ENCODE results near the gene TIGD7. TPM values are rescaled to one million over a fixed set of nuclear protein-coding genes. Genes with fewer than 3 reads are reported as not detected.

The TIGD7 gene
- polyA plus RNA-seq, 1 experiment = 5.3 TPM

DNA sequence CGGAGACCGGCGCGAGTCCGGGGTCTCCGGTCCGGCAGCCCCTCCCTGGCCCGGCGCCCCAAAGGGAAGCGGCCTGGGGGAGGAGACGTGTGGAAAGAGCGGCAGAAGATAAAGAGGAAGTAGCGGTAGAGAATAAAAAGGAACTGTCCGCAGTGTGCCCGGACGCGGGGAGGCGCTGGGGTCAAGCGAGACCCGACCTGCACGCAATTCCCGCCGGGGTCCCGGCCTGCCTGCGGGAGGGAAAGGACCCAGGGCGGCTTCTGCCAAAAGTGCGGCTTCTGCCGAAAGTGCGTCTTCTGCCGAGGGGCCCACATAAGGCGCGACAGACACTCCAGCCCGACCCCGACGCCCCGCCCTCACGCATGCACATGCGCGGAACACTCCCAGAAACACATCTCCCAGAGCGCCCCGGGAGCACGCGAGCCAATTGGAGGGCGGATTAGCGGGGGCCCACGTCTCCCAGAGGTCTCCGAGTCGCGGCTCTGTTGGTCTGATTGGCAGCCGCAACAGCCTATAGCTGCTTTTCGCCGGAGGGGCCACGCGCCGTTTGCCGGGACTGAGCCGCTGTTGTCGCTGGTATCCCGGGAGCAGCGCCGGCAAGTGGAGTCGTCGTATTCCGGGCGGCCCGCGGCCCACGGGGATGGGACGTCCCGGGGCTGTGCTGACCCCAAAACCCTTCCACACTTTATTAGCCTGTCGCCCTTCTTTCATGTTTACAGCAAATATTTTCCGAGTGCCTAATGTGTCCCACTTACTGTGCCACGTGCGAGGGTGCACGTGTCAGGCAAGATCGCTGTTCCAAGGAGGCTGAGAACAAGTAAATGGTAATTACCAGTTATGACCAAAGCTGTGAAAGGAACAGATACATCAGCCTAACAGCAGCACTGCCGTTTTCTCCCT, 40.8 kb downstream of the TIGD7 start:
- ChIA-PET CTCF (interaction anchor here (0.6 kb wide), 2 partner anchors 8 to 38 kb away, joined by 3 read pairs; no protein-coding TSS in a partner anchor), POLR2A (interaction anchor here (1.4 kb wide), 1 partner anchor 18 kb away, joined by 22 read pairs; the partner anchor contains the start of gene ZNF263)
- peaks cover 5% of the 10 kb centered on the region; the same call in 1 of the 2 replicates for H3K9me3 ChIP-seq (ENCODE audit: control insufficient read depth, insufficient read depth, low read length)
- peak; percentile 39 for TF ChIP-seq CTCF (IDR thresholded peaks at IDR 0.05; ENCODE audit: low read depth, low read length)
- H3K27ac ChIP-seq (ENCODE audit: low read depth, low read length) = peak overlapping the region; percentile 91
- peak overlapping the region; percentile 84 for H3K4me3 ChIP-seq (ENCODE audit: low read depth, low read length)
- DNase-seq (ENCODE audit: low read depth, low spot score) = peak; percentile 94
- H3K27me3 ChIP-seq (ENCODE audit: control insufficient read depth, insufficient read depth, low read length) = no peaks in the 10 kb centered on the region

DNA sequence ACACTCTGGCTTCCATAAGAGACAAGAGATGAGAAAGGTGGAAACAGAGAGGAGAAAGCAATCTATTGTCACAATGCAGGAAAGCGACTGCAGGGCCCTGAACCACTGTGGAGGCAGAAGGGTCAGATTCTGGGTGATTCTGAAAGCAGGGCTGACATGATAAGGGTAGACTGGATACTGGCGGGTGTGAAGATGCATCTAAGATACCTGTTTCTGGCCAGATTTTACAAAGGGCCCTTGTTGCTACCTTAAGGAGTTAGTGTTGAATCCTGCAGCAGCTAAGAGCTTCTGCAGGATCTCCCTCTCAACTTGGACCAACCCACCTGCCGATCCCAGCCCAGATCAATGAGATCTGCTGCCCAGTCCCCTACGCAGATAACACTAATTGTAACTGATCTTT, 42.7 kb downstream of the TIGD7 start:
- no peak overlapping the region for H3K4me3 ChIP-seq (ENCODE audit: low read depth, low read length)
- DNase-seq (ENCODE audit: low read depth, low spot score) = no peak
- no peak overlapping the region for H3K27ac ChIP-seq (ENCODE audit: low read depth, low read length)
- no peak for TF ChIP-seq CTCF (IDR thresholded peaks at IDR 0.05; ENCODE audit: low read depth, low read length)
- POLR2A ChIA-PET = interaction anchor here (0.7 kb wide), 1 partner anchor 20 kb away, joined by 4 read pairs; no protein-coding TSS in a partner anchor
- CTCF ChIA-PET = interaction anchor here (0.5 kb wide), 1 partner anchor 141 kb away, joined by 5 read pairs; no protein-coding TSS in a partner anchor
- H3K27me3 ChIP-seq (ENCODE audit: control insufficient read depth, insufficient read depth, low read length) = no peaks in the 10 kb centered on the region
- H3K9me3 ChIP-seq (ENCODE audit: control insufficient read depth, insufficient read depth, low read length) = peaks cover 5% of the 10 kb centered on the region; the same call in 1 of the 2 replicates

DNA sequence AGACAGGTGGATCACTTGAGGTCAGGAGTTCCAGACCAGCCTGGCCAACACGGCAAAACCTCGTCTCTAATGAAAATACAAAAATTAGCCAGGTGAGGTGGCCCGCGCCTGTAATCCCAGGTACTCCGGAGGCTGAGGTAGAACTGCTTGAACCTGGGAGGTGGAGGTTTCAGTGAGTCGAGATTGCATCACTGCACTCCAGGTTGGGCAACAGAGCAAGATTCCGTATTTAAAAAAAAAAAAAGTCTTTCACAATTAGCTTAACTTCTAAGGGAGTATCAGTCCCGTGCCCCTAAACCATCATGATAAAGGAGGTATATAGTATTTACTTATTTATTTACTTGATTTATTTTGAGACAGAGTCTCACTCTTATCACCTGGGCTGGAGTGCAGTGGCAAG, 45.4 kb downstream of the TIGD7 start:
- ChIA-PET CTCF (no interaction called here), POLR2A (no interaction called here)
- TF ChIP-seq CTCF (IDR thresholded peaks at IDR 0.05; ENCODE audit: low read depth, low read length) = no peak
- no peak for DNase-seq (ENCODE audit: low read depth, low spot score)
- Histone ChIP-seq H3K9me3 (ENCODE audit: control insufficient read depth, insufficient read depth, low read length) (peaks cover 3% of the 10 kb centered on the region; the same call in 1 of the 2 replicates), H3K4me3 (ENCODE audit: low read depth, low read length) (no peak overlapping the region), H3K27ac (ENCODE audit: low read depth, low read length) (no peak overlapping the region), H3K27me3 (ENCODE audit: control insufficient read depth, insufficient read depth, low read length) (no peaks in the 10 kb centered on the region)

- Histone ChIP-seq H3K27me3 (ENCODE audit: control insufficient read depth, insufficient read depth, low read length) (peaks cover 4% of the 10 kb centered on the region), H3K4me3 (ENCODE audit: low read depth, low read length) (no peak overlapping the region), H3K9me3 (ENCODE audit: control insufficient read depth, insufficient read depth, low read length) (peaks cover 7% of the 10 kb centered on the region; the same call in 1 of the 2 replicates), H3K27ac (ENCODE audit: low read depth, low read length) (no peak overlapping the region)
- TF ChIP-seq CTCF (IDR thresholded peaks at IDR 0.05; ENCODE audit: low read depth, low read length) = no peak
- DNase-seq (ENCODE audit: low read depth, low spot score) = no peak
- ChIA-PET CTCF (no interaction called here), POLR2A (no interaction called here)
Measured at GRCh38 chr16:3256866-3257465, 48.3 kb downstream of the TIGD7 start.
